K562 (cell line): ENCODE measurements around the gene GALNT7. TPM values are rescaled to one million over a fixed set of nuclear protein-coding genes. Genes with fewer than 3 reads are reported as not detected.

Experiments used
- ATAC-seq: fragments of 200-7000 bp; cut with Tn5 transposase; 3 replicates; pipeline ENCODE4 v1.9.1; 2020; ENCODE audit warnings: moderate library complexity
- BruUV-seq: library from RNA; stranded (reverse); fragments of 400-500 nt; replicated peaks from 2 replicates; lab custom pipeline; 2021; lab: Mats Ljungman, UMichigan
- CTCF ChIA-PET: fragments of 300-600 bp; formaldehyde crosslinking; extraction: SDS; loops from one replicate; lab custom pipeline; 2021; ENCODE audit warnings: low intra/inter-chr PET ratio; lab: Yijun Ruan, JAX
- POLR2A ChIA-PET: fragments of 300-600, 350-650 bp; sonication (Branson Sonifier 250); formaldehyde crosslinking; extraction: SDS; loops from one replicate; lab custom pipeline; 2021; ENCODE audit warnings: antibody characterized with exemption, inconsistent platforms; lab: Yijun Ruan, JAX
- DNase-seq, 4 experiments: peaks; one replicate each; pipeline versions ENCODE4 v3.0.0 to v3.0.0-alpha.2; 2011 to 2018; ENCODE audit warnings: low spot score in 3 of 4, mixed read lengths in 3 of 4; ENCODE audit errors: extremely low read depth in 1 of 4
- FAIRE-seq: peaks from 2 replicates; lab custom pipeline; 2011; peaks lifted over from hg19 to GRCh38; lab: Jason Lieb, UNC
- H2AFZ ChIP-seq: 2 replicates; pipeline ENCODE4 v1.6.0; 2011; ENCODE audit warnings: low read depth, low read length, control low read depth, inconsistent platforms
- H3K27ac ChIP-seq: fragments of 200-600 bp; 3 replicates; pipeline ENCODE4 v1.8.0; 2011; ENCODE audit warnings: low read depth, mild to moderate bottlenecking, control low read depth, inconsistent platforms, low read length, moderate library complexity, mixed read lengths; ENCODE audit errors: extremely low read depth
- H3K27me3 ChIP-seq, 2 experiments: fragments of 300-600 bp in 1 of 2; 2 replicates in 1 of 2; 3 replicates in 1 of 2; pipeline versions ENCODE4 v1.6.0 to v1.8.0; 2011; ENCODE audit warnings: inconsistent platforms in 2 of 2, low read length in 2 of 2, mild to moderate bottlenecking in 1 of 2, mixed read lengths in 1 of 2, moderate library complexity in 1 of 2; ENCODE audit not compliant: control insufficient read depth in 2 of 2, insufficient read depth in 2 of 2
- H3K36me3 ChIP-seq: fragments of 300-600 bp; 3 replicates; pipeline ENCODE4 v1.8.0; 2011; ENCODE audit warnings: mild to moderate bottlenecking, low read length, inconsistent platforms; ENCODE audit not compliant: control insufficient read depth, insufficient read depth
- H3K4me1 ChIP-seq, 2 experiments: fragments of 200-600 bp in 1 of 2; replicated peaks in 1 of 2; 2 replicates in 1 of 2; 3 replicates in 1 of 2; pipeline versions ENCODE4 v1.5.1 to v1.8.0; 2011; ENCODE audit warnings: inconsistent platforms in 2 of 2, low read length in 2 of 2, mild to moderate bottlenecking in 1 of 2, mixed read lengths in 1 of 2, moderate library complexity in 1 of 2; ENCODE audit not compliant: control insufficient read depth in 2 of 2, insufficient read depth in 2 of 2
- H3K4me2 ChIP-seq: 2 replicates; pipeline ENCODE4 v1.6.1; 2011; ENCODE audit warnings: low read length, control low read depth, inconsistent platforms, mixed read lengths; ENCODE audit not compliant: insufficient read depth
- H3K4me3 ChIP-seq: fragments of 200-600 bp; sonication (generic), shearing (Covaris generic); 2 replicates; pipeline ENCODE4 v1.5.1; 2016; ENCODE audit warnings: control low read depth, inconsistent platforms
- H3K79me2 ChIP-seq: fragments of 200-600 bp; 3 replicates; pipeline ENCODE4 v1.8.0; 2011; ENCODE audit warnings: low read length, inconsistent platforms; ENCODE audit not compliant: control insufficient read depth, insufficient read depth
- H3K9ac ChIP-seq, 2 experiments: 2 replicates each; pipeline versions ENCODE4 v1.6.0 to v1.6.1; 2011; ENCODE audit warnings: low read depth in 2 of 2, low read length in 2 of 2, control low read depth in 1 of 2, inconsistent platforms in 1 of 2, mild to moderate bottlenecking in 1 of 2, mixed read lengths in 1 of 2; ENCODE audit not compliant: insufficient read depth in 1 of 2
- H3K9me1 ChIP-seq: one replicate; pipeline ENCODE4 v1.6.0; 2011; ENCODE audit warnings: inconsistent platforms, mild to moderate bottlenecking, low read length, moderate library complexity; ENCODE audit not compliant: control insufficient read depth, insufficient read depth
- H3K9me3 ChIP-seq: replicated peaks from 2 replicates; pipeline ENCODE4 v1.5.1; 2011; ENCODE audit warnings: low read depth, low read length, inconsistent platforms; ENCODE audit not compliant: control insufficient read depth, insufficient read depth
- H4K20me1 ChIP-seq: replicated peaks from 2 replicates; pipeline ENCODE4 v1.6.1; 2011; ENCODE audit warnings: low read length, inconsistent platforms, mixed read lengths; ENCODE audit not compliant: control insufficient read depth, insufficient read depth
- C11orf30 ChIP-seq: fragments of 450-650 bp; IDR thresholded peaks from 2 replicates; pipeline ENCODE4 v1.6.1; 2016; ENCODE audit warnings: low read depth, mild to moderate bottlenecking
- MAFF ChIP-seq: IDR thresholded peaks from 2 replicates; pipeline ENCODE4 v1.6.1; 2012; ENCODE audit warnings: low read length, improper control_type of control experiment
- PHB ChIP-seq: fragments of 250-450 bp; sonication (Bioruptor Pico); IDR thresholded peaks from 2 replicates; pipeline ENCODE4 v1.5.0; 2021
- RNF2 ChIP-seq: sonication (generic); IDR thresholded peaks from 2 replicates; pipeline ENCODE4 v1.6.1; 2016
- SIN3B ChIP-seq: fragments of 450-650 bp; IDR thresholded peaks from 2 replicates; pipeline ENCODE4 v1.6.1; 2017; ENCODE audit warnings: low read depth, mild to moderate bottlenecking, moderate library complexity
- SUPT5H ChIP-seq: fragments of 450-650 bp; IDR thresholded peaks from 2 replicates; pipeline ENCODE4 v1.6.1; 2016
- ZNF146 ChIP-seq: IDR thresholded peaks from one replicate; pipeline ENCODE4 v1.6.1; 2018; ENCODE audit warnings: missing compliant biosample characterization; ENCODE audit not compliant: unreplicated experiment
- ZNF282 ChIP-seq: sonication (generic); formaldehyde crosslinking; IDR thresholded peaks from 2 replicates; pipeline ENCODE4 v1.8.1; 2023; ENCODE audit warnings: missing genetic modification reagents
- ZNF316 ChIP-seq: fragments of 450-650 bp; IDR thresholded peaks from 2 replicates; pipeline ENCODE4 v1.6.1; 2016
- ZNF384 ChIP-seq: IDR thresholded peaks from 2 replicates; pipeline ENCODE4 v1.6.1; 2012; ENCODE audit warnings: low read depth, low read length, improper control_type of control experiment
- WGBS: fragments of 100-300 bp; shearing (Covaris generic); methylation state at CpG from one replicate; pipeline ENCODE4 v1.1.6; 2016; ENCODE audit warnings: low coverage, mixed read lengths; ENCODE audit not compliant: insufficient coverage; ENCODE audit errors: missing lambda C conversion rate; 5-methylcytosine and 5-hydroxymethylcytosine counted together
- in situ Hi-C: fragments of 300-500 bp; cut with MboI; formaldehyde crosslinking; loops from 4 replicates; pipeline ENCODE4 v1.15.0; 2018; ENCODE audit warnings: inconsistent platforms, mixed read lengths
- intact Hi-C: fragments of 100-400 bp; cut with micrococcal nuclease; formaldehyde crosslinking; loops from 2 replicates; pipeline ENCODE4 v1.14.2; 2022
- polyA plus RNA-seq, 8 experiments: library from polyadenylated mRNA; depleted of rRNA in 4 of 8; stranded (reverse) in 5 of 8; unstranded in 3 of 8; fragments of >200 nt; fragmentation: Nextera tagmentation in 2 of 8; fragmentation: Illumina TruSeq in 1 of 8; extraction: Ambion mirVana in 2 of 8; extraction: Trizol in 1 of 8; gene quantifications; 2 replicates each; pipeline versions ENCODE4 v1.2.1 to v1.2.3, GENCODE V29; 2011 to 2014; ENCODE audit warnings: inconsistent platforms in 1 of 8, missing spikeins in 1 of 8
- total RNA-seq, 7 experiments: library from RNA; depleted of rRNA in 6 of 7; stranded (reverse); fragments of >200 nt in 6 of 7; fragmentation: Illumina TruSeq in 2 of 7; extraction: Trizol in 2 of 7; gene quantifications; 2 replicates each; pipeline versions ENCODE4 v1.2.1 to v1.2.3, GENCODE V29; 2011 to 2021; ENCODE audit warnings: low replicate concordance in 1 of 7
- TF ChIP-seq, protein P1 (sequence below): sonication (generic); formaldehyde crosslinking; IDR thresholded peaks from 2 replicates; pipeline ENCODE4 v1.8.1; 2022; ENCODE audit warnings: missing genetic modification reagents
- TF ChIP-seq, protein P2 (sequence below): fragments of 250-450 bp; sonication (Bioruptor Pico); IDR thresholded peaks from 2 replicates; pipeline ENCODE4 v1.8.0; 2022; ENCODE audit warnings: moderate library complexity, mild to moderate bottlenecking, inconsistent platforms
- TF ChIP-seq, protein P3 (sequence below): fragments of 250-450 bp; sonication (Bioruptor Pico); IDR thresholded peaks from 2 replicates; pipeline ENCODE4 v1.6.1; 2021; ENCODE audit warnings: mild to moderate bottlenecking

Gene GALNT7
- total and polyA plus RNA-seq, 9 of the 15 experiments (the other 6 are each of a cell fraction or from before 2014, with no cell fraction given) = 16.7 to 38.7 (median 31.1) TPM

DNA sequence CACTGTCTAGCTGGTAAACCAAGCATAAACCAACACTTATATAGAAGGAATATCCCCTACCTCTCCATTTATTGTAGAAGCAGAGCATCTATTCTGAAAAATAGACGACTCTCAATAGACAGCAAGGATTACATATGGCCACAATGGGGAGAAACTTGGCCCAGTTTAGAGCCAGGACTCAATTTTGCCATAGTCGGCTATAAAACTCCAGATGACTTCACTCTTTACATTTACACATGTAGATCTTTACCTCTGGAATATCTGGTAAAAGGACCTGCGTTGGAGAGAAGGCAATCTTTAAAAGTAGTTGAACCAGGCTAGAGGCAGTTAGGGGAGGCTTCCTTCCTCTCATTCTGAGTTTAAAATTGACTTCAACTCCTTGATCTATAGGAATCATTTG is 88.2 kb downstream of the GALNT7 start:
- CTCF ChIA-PET = interaction anchor here (2.9 to 3.0 kb wide), 2 partner anchors 232 to 244 kb away, joined by 19 to 20 read pairs; no protein-coding TSS in a partner anchor
- no peaks in the 10 kb centered on the region for H3K9me1 ChIP-seq
- no peaks in the 10 kb centered on the region; the same call in 1 of the 2 replicates for H3K9me3 ChIP-seq
- peaks cover 14% of the 10 kb centered on the region; the same call in 1 of the 2 replicates for H4K20me1 ChIP-seq
- H3K4me1 ChIP-seq = peaks cover 2 to 13% of the 10 kb centered on the region in 2 experiments; a peak in 3 of 5 replicates
- no peak overlapping the region for H3K4me3 ChIP-seq
- peaks cover 5% of the 10 kb centered on the region; the same call in 1 of the 3 replicates for H3K36me3 ChIP-seq
- POLR2A ChIA-PET = no interaction called here
- FAIRE-seq (no peak), DNase-seq (no peak)
- H3K9ac ChIP-seq = no peak overlapping the region
- BruUV-seq = no TSS peak
- peaks cover 57% of the 10 kb centered on the region; the same call in 2 of the 3 replicates for H3K79me2 ChIP-seq
- in situ Hi-C loops = loop anchor here (5.0 kb wide), 1 partner anchor 240 kb away; no protein-coding TSS in a partner anchor
- no peaks in the 10 kb centered on the region for H3K27me3 ChIP-seq
- 57% methylated on average over 3 of the region's 3 CpGs for WGBS
- no peak overlapping the region for H3K4me2 ChIP-seq
- TF ChIP-seq RNF2 (no peak), ZNF282 (CRISPR knock-in tag) (no peak), C11orf30 (peak; percentile 13; the same call in 1 of the 2 replicates), ZNF146 (CRISPR knock-in tag) (no peak), MAFF (peak; percentile 52; the same call in 1 of the 2 replicates), ZNF316 (peak; percentile 53), SUPT5H (no peak), PHB (CRISPR knock-in tag) (no peak), ZNF384 (no peak), SIN3B (no peak)
- TF ChIP-seq, protein P1, sequence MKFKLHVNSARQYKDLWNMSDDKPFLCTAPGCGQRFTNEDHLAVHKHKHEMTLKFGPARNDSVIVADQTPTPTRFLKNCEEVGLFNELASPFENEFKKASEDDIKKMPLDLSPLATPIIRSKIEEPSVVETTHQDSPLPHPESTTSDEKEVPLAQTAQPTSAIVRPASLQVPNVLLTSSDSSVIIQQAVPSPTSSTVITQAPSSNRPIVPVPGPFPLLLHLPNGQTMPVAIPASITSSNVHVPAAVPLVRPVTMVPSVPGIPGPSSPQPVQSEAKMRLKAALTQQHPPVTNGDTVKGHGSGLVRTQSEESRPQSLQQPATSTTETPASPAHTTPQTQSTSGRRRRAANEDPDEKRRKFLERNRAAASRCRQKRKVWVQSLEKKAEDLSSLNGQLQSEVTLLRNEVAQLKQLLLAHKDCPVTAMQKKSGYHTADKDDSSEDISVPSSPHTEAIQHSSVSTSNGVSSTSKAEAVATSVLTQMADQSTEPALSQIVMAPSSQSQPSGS (CRISPR knock-in tag) = no peak
- TF ChIP-seq, protein P2, sequence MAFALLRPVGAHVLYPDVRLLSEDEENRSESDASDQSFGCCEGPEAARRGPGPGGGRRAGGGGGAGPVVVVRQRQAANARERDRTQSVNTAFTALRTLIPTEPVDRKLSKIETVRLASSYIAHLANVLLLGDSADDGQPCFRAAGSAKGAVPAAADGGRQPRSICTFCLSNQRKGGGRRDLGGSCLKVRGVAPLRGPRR = no peak
- TF ChIP-seq, protein P3, sequence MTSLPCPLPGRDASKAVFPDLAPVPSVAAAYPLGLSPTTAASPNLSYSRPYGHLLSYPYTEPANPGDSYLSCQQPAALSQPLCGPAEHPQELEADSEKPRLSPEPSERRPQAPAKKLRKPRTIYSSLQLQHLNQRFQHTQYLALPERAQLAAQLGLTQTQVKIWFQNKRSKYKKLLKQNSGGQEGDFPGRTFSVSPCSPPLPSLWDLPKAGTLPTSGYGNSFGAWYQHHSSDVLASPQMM (CRISPR knock-in tag) = no peak
- TF ChIP-seq, all 486 proteins: peak for 3
- Histone ChIP-seq H3K27ac (no peak overlapping the region), H2AFZ (no peak overlapping the region)
- intact Hi-C loops = loop anchor here (1.0 to 10.0 kb wide), 5 partner anchors 44 to 362 kb away; no protein-coding TSS in a partner anchor
- ATAC-seq = no peak
